DMS 273 (cell line): ENCODE results near the gene DOCK3.
"Not testable (repeated sequence)": the region's sequence is repeated elsewhere in the genome, so short reads cannot be mapped to it uniquely, and the experiment has no call there.

ENCODE experiments used
- DNase-seq: peaks from one replicate; lab custom pipeline; 2025; ENCODE audit not compliant: unreplicated experiment; lab: John Stamatoyannopoulos, UW

Gene DOCK3

GRCh38 chr3:50649451-50649931 lies 25.2 kb upstream of the DOCK3 start:
- peak; percentile 45 for DNase-seq

GRCh38 chr3:50650018-50650417 lies 24.7 kb upstream of the DOCK3 start:
- DNase-seq = no peak

GRCh38 chr3:50651445-50651844 lies 23.3 kb upstream of the DOCK3 start:
- peak; percentile 59 for DNase-seq

DNA sequence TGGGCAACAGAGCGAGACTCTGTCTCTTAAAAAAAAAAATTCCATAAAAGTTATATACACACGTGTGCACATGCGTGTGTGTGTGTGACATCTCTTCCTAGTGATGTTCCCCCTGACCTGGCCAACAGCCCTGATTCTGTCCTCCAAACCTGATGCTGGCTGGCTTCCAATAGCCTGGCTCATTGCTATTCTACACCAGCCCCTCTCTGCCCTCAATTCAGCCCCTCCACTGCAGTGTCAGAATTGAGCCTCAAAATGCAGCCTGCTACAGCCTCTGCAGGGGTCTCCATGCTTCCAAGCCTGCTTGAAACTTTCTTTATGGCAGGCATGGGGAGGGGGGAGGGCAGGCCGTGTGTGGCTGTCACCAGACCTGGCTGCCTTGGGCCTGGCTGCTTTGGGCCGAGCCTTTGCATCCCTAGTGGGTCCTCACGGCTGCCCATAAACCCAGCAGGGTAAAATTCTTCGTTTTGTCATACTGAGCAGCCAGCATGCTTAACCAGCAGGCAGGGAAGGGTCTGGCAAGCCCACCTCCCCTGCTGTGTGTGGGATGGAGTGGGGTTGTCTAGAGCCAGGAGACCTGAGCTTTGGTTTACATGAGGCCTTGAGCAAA lies 22.7 kb upstream of the DOCK3 start:
- DNase-seq = peak; percentile 21

GRCh38 chr3:50652709-50653108 lies 22.0 kb upstream of the DOCK3 start:
- DNase-seq = peak; percentile 52

- no peak for DNase-seq
Observed at GRCh38 chr3:50653937-50654595, 20.7 kb upstream of the DOCK3 start.

DNA sequence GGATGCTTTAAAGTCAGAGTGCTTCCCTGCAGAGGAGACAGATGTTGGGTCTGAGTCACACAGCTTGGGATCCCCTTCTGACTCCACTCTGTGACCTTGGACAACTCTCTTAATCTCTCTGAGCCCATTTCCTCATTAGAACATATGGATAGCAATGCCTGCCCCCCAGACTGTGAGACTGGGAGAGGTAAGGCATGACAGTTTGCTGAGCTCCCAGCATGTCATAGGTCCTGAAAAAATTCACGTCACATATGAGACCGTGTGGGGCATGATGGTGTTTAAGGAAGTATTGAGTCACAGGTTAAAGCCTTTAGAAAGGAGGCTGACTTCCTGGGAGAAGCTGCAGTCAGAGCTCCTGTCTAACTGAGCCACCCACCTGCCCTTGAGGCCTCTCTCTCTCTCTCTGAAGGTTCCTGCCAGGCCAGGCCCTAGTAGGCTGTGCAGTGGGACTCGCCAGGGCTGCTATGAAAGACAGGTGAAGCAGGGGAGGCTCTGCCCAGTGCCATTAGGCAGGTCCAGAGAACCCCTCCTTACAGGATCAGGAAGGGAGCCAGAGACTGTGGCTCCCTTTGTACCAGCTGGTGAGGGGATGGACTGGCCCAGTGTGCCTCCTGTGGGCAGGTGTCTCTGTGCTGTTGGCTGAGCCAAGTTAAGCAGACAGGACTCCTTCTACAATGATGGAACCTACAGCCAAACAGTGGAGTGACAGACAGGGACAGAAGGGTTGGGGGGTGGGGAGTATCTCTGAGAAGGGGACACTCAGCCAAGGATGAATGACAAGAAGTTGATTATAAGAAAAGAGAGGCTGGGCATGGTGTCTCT lies 19.5 kb upstream of the DOCK3 start:
- peak; percentile 62 for DNase-seq

- DNase-seq = no peak
Observed at GRCh38 chr3:50656417-50657195, 18.1 kb upstream of the DOCK3 start.

DNA sequence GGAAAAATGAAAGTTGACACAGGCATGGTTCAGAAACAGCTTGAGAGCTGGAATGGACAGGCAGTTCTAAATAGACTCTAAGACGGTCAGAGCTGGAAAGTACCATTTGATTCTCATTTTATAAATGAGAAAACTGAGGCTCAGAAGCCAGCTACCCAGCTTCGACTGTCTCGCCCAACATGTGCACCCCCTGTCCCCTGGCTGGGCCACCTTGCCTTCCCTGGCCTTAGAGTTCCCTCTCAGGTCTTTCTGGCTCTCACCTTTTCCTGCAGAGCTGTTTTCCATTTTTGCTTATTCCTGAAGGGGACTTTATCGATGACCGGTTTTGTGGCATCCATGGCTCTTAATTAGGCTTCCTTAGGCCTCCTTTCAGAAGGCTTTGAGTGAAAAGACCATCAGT lies 17.3 kb upstream of the DOCK3 start:
- no peak for DNase-seq

DNA sequence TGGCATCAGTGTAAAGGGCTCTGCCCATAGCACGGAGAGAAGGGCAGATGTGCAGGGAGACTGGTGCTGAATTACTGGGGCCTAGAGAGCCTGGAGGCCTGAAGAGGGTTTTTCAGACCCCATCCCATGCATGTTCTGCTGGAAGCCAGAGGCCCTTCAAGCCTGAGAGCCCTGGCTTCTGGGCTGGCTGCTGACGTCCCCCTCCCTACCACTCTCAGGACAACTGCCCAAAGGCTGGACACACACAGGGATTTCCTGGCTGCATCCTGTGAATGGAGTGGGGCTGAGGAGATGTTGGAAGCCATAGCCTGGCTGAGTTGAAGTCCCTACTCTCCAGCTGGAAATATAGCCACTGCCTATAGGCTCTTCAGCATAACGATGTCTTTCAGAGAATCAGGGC lies 16.9 kb upstream of the DOCK3 start:
- DNase-seq = no peak

GRCh38 chr3:50658416-50658815 lies 16.3 kb upstream of the DOCK3 start:
- DNase-seq = no peak

GRCh38 chr3:50658831-50659230 lies 15.9 kb upstream of the DOCK3 start:
- DNase-seq = no peak

DNA sequence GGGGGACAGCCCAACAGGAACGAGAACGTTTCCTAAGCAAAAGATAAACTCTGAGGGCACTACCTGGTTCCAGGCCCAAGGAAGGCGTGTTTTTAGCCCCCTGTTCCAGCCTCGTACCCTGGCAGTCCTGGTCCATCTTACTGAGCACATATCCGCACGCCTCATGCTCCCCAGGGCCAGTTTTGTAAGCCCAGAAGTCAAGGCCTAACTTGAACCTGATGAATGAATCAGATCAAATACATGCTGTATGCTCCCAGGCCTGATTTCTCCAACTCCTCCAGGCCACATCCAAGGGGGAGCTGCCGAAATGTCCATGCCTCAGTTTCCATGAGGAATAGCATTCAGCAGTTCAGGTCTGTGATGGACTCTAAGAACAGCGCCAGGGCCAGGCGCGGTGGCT lies 14.3 kb upstream of the DOCK3 start:
- no peak for DNase-seq

GRCh38 chr3:50661321-50661837 lies 13.3 kb upstream of the DOCK3 start:
- no peak for DNase-seq

DNA sequence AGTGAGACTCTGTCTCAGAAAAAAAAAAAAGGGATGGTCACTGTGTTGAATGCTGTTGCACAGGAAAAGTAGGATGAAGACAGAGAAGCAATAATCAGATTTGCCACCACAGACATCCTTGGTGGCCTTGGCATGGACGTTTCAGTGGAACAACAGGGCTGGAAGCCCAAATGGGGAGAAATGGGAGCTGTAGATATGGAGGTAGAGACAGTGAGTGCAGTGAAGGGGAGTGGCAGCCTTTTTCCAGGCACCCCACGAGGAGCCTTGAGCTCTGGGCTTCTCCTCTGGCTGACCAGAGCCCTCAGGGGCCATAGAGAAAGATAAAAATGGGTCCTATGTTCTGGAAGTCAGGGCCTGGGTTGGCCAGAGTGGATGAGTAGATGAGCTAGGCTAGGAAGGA lies 12.3 kb upstream of the DOCK3 start:
- no peak for DNase-seq

- DNase-seq = no peak
Observed at GRCh38 chr3:50665081-50665840, 9.5 kb upstream of the DOCK3 start.

- DNase-seq = not testable (repeated sequence)
Observed at GRCh38 chr3:50665841-50666115, 8.9 kb upstream of the DOCK3 start.

- DNase-seq = no peak
Observed at GRCh38 chr3:50666837-50667236, 7.9 kb upstream of the DOCK3 start.

- peak; percentile 38 for DNase-seq
Observed at GRCh38 chr3:50671331-50671730, 3.4 kb upstream of the DOCK3 start.

GRCh38 chr3:50672656-50673055 lies 2.1 kb upstream of the DOCK3 start:
- no peak for DNase-seq

DNA sequence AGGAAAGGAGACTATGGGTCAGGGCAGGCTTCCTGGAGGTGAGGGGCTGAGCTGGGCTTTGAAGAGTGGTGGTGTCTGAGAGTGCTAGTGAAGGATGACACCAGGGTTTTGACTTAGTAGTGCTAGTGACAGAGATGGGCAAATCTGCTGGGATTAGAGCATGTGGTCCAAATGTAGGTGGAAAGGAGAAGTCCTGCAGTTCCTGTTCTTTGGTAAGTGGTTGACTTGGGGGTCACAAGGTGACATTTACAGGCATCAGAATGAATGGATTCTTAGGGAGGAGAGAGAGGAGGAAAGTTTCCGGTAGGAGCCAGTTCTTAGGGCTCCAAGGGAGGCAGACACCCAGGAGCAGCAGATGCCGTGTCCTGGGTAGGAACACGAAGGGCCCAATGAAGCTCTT lies 796 bp upstream of the DOCK3 start:
- no peak for DNase-seq
